Peyer's patch (tissue), 4 donors: ENCODE measurements around the gene ASAP2.

Source experiments
- CTCF ChIP-seq, 6 experiments: fragments of 450-650 bp in 4 of 6; fragments of 200-600 bp in 2 of 6; sonication (generic) in 1 of 6; IDR thresholded peaks; one replicate each; pipeline ENCODE4 v1.5.1; 2017 to 2019; ENCODE audit warnings: antibody characterized with exemption in 6 of 6, mild to moderate bottlenecking in 3 of 6, moderate library complexity in 1 of 6
- POLR2A ChIP-seq, 2 donors: fragments of 450-650 bp; IDR thresholded peaks; one replicate each; pipeline ENCODE4 v1.5.1; 2017; ENCODE audit warnings: antibody characterized with exemption in 2 of 2, mild to moderate bottlenecking in 2 of 2, moderate library complexity in 2 of 2

- no peak for TF ChIP-seq POLR2A (IDR thresholded peaks at IDR 0.05)
- no peak for TF ChIP-seq CTCF (IDR thresholded peaks at IDR 0.05)
Measured at GRCh38 chr2:9401059-9401547, 194.5 kb downstream of the ASAP2 start.
